ENCODE measurements around the gene FEZF2.

GRCh38 chr3:62375655-62376453 lies 2.5 kb upstream of the FEZF2 start:
- TF ChIP-seq ZNF384 (IDR thresholded peaks at IDR 0.05): no peak
- no peak for TF ChIP-seq SUZ12 (IDR thresholded peaks at IDR 0.05)

Data from HEK293T (cell line).